ENCODE data around the gene CPNE1.

- TF ChIP-seq CTCF (IDR thresholded peaks at IDR 0.05) (no peak), POLR2A (IDR thresholded peaks at IDR 0.05) (no peak)
Observed at GRCh38 chr20:35637276-35637675, 27.4 kb downstream of the CPNE1 start.
